Natural killer cell (primary cell): ENCODE measurements around the gene L3MBTL4. TPM values are rescaled to one million over a fixed set of nuclear protein-coding genes. Genes with fewer than 3 reads are reported as not detected.

ENCODE experiments used
- ATAC-seq, 3 donors: fragments of 150-1000 bp in 2 of 3; fragments of 200-7000 bp in 1 of 3; cut with Tn5 transposase; 1 replicate in 1 of 3; 2 replicates in 2 of 3; pipeline ENCODE4 v1.10.0; 2021; ENCODE audit warnings: mild to moderate bottlenecking in 2 of 3, moderate library complexity in 2 of 3
- DNase-seq, 2 donors: peaks; one replicate each; pipeline versions ENCODE4 v3.0.0 to v3.0.0-alpha.2; 2013 to 2021; ENCODE audit warnings: mixed read lengths in 1 of 2
- H3K27ac ChIP-seq: one replicate; pipeline ENCODE4 v1.5.1; 2013; ENCODE audit warnings: mild to moderate bottlenecking, low read length
- H3K27me3 ChIP-seq: one replicate; pipeline ENCODE4 v1.6.1; 2013; ENCODE audit warnings: low read length; ENCODE audit not compliant: control insufficient read depth, insufficient read depth
- H3K36me3 ChIP-seq: one replicate; pipeline ENCODE4 v1.6.1; 2013; ENCODE audit warnings: low read length; ENCODE audit not compliant: control insufficient read depth, insufficient read depth
- H3K4me1 ChIP-seq: one replicate; pipeline ENCODE4 v1.6.1; 2013; ENCODE audit warnings: low read length; ENCODE audit not compliant: control insufficient read depth, insufficient read depth
- H3K4me3 ChIP-seq: one replicate; pipeline ENCODE4 v1.5.1; 2013; ENCODE audit warnings: low read length
- H3K9me3 ChIP-seq: one replicate; pipeline ENCODE4 v1.6.1; 2013; ENCODE audit warnings: low read length; ENCODE audit not compliant: control insufficient read depth, insufficient read depth
- H3K27ac Mint-ChIP-seq, 2 donors: one replicate each; pipeline ENCODE4 v1.8.0; 2022; ENCODE audit warnings: mild to moderate bottlenecking in 2 of 2, mixed read lengths in 2 of 2, moderate library complexity in 1 of 2
- H3K27me3 Mint-ChIP-seq, 2 donors: one replicate each; pipeline ENCODE4 v1.8.0; 2022; ENCODE audit warnings: low read depth in 2 of 2, mixed read lengths in 2 of 2
- H3K36me3 Mint-ChIP-seq: one replicate; pipeline ENCODE4 v1.8.0; 2022; ENCODE audit warnings: mixed read lengths
- H3K4me1 Mint-ChIP-seq, 2 donors: one replicate each; pipeline ENCODE4 v1.8.0; 2022; ENCODE audit warnings: mixed read lengths in 2 of 2
- H3K4me3 Mint-ChIP-seq: one replicate; pipeline ENCODE4 v1.8.0; 2022; ENCODE audit warnings: mild to moderate bottlenecking, moderate library complexity, mixed read lengths
- H3K9me3 Mint-ChIP-seq, 2 donors: one replicate each; pipeline ENCODE4 v1.8.0; 2022; ENCODE audit warnings: mixed read lengths in 2 of 2
- WGBS: methylation state at CpG from one replicate; pipeline ENCODE4 v1.1.7; 2013; ENCODE audit warnings: missing lambda C conversion rate; ENCODE audit not compliant: insufficient coverage; 5-methylcytosine and 5-hydroxymethylcytosine counted together
- intact Hi-C: fragments of 100-400 bp; cut with micrococcal nuclease; formaldehyde crosslinking; loops from one replicate; pipeline ENCODE4 v1.14.2; 2022
- total RNA-seq, 4 donors: library from RNA; stranded (reverse); fragments of 120-200 nt in 1 of 4; gene quantifications; one replicate each; pipeline versions ENCODE4 v1.2.3 to v1.2.4, GENCODE V29; 2013 to 2022
- TF ChIP-seq, protein P1 (sequence below): fragments of 200-600 bp; IDR thresholded peaks from one replicate; pipeline ENCODE4 v1.8.0; 2022; ENCODE audit warnings: antibody characterized with exemption

Gene L3MBTL4
- total RNA-seq, 3 donors from 2014 or later (not counting 1 experiment from before 2014, with no cell fraction given): 27.9 to 34.2 (median 30.0) TPM

DNA sequence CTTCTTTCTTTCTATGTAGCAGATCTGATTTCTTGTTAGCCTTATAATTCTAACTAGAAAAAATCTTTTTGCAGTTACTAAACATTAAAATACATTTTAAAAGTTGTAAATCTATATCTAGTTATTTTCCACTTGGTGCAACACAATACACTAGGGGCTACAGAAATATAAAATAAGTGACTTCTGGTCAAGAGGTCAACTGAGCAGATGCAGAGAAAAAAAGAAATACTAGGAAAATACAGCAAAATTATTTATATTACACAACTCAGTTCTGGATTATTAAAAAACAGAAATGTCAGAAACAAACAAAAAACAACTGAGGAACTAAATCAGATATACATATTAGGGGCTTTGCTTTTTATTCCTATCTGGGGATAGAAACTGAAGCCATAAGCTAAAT is 83.9 kb downstream of the L3MBTL4 start:
- DNase-seq (no peak), ATAC-seq (no peak)
- H3K27ac Mint-ChIP-seq: no peak overlapping the region
- TF ChIP-seq, protein P1, sequence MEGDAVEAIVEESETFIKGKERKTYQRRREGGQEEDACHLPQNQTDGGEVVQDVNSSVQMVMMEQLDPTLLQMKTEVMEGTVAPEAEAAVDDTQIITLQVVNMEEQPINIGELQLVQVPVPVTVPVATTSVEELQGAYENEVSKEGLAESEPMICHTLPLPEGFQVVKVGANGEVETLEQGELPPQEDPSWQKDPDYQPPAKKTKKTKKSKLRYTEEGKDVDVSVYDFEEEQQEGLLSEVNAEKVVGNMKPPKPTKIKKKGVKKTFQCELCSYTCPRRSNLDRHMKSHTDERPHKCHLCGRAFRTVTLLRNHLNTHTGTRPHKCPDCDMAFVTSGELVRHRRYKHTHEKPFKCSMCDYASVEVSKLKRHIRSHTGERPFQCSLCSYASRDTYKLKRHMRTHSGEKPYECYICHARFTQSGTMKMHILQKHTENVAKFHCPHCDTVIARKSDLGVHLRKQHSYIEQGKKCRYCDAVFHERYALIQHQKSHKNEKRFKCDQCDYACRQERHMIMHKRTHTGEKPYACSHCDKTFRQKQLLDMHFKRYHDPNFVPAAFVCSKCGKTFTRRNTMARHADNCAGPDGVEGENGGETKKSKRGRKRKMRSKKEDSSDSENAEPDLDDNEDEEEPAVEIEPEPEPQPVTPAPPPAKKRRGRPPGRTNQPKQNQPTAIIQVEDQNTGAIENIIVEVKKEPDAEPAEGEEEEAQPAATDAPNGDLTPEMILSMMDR: no peak
- H3K36me3 Mint-ChIP-seq: peaks cover 2% of the 10 kb centered on the region
- peaks cover 23 to 24% of the 10 kb centered on the region in 2 donors for H3K4me1 Mint-ChIP-seq
- H3K4me3 Mint-ChIP-seq: no peak overlapping the region
- H3K9me3 Mint-ChIP-seq: no peaks in the 10 kb centered on the region
- intact Hi-C loops: no loop called here
- no peaks in the 10 kb centered on the region for H3K27me3 Mint-ChIP-seq
- Histone ChIP-seq H3K9me3 (no peaks in the 10 kb centered on the region), H3K27me3 (no peaks in the 10 kb centered on the region), H3K36me3 (no peaks in the 10 kb centered on the region), H3K27ac (no peak overlapping the region), H3K4me3 (no peak overlapping the region), H3K4me1 (no peaks in the 10 kb centered on the region)

DNA sequence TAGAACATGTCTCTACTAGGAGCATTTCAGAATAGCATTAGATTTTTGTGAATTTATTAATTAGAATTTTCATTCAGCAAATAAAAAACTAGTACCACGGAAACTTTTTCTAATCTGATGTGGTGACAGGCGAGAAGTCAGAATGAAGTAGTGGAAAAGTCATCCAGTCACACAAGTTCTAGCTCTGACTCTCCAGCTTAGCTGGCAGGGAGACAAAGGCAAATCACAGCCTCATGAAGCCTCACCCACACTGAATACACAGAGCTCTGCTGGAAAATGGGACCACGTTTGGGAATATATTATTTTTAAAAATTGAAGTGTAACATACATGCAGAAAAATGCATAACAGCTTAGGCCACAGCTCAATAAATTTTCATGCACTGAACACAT is 86.1 kb downstream of the L3MBTL4 start:
- Mint-ChIP-seq H3K4me3 (no peak overlapping the region), H3K27me3 (no peaks in the 10 kb centered on the region), H3K9me3 (peaks cover 0 to under 1% of the 10 kb centered on the region in 2 donors), H3K4me1 (peaks cover 19 to 20% of the 10 kb centered on the region in 2 donors), H3K36me3 (peaks cover under 1% of the 10 kb centered on the region), H3K27ac (peak overlapping the region in 1 of 2 donors; percentile 45)
- ATAC-seq (no peak), DNase-seq (no peak)
- Histone ChIP-seq H3K27ac (no peak overlapping the region), H3K9me3 (peaks cover 9% of the 10 kb centered on the region), H3K36me3 (no peaks in the 10 kb centered on the region), H3K4me3 (no peak overlapping the region), H3K27me3 (no peaks in the 10 kb centered on the region), H3K4me1 (no peaks in the 10 kb centered on the region)
- TF ChIP-seq, protein P1: no peak
- intact Hi-C loops: no loop called here
- WGBS: 67% methylated on average over 1 of the region's 3 CpGs

DNA sequence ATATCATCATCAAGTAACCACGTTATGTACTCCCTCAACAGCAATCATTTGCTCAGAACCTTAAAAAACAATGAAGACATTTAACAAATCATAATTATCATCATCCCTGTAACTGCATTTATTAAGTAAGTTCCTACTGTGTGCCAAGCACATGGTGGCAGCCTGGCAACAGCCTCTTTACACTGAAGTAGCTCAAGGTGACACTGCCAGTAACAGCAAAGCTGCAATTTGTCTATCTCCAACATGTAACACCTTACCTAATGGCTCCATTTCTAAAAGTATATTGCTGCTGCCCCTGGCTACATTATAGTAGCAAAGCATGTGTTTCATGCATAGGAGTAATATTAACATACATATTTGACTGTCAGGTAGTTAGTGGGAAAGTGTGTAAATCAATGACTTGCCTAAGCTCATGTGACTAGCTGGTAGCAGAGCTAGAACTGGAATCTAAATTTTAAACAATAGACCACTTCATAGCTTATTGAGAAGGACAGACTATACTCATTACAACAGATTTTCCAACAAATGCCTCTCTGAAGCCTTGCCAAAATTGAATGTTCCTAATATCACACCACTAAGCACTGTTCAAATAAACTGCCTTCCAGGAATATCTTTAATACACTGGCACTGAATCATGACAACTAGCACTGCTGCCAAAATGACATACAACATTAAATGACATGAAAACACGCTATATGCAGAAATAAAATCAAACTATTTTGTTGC is 86.7 kb downstream of the L3MBTL4 start:
- Histone ChIP-seq H3K9me3 (peaks cover 15% of the 10 kb centered on the region), H3K4me3 (no peak overlapping the region), H3K36me3 (no peaks in the 10 kb centered on the region), H3K27ac (no peak overlapping the region), H3K4me1 (no peaks in the 10 kb centered on the region), H3K27me3 (no peaks in the 10 kb centered on the region)
- peaks cover 19 to 20% of the 10 kb centered on the region in 2 donors for H3K4me1 Mint-ChIP-seq
- intact Hi-C loops: no loop called here
- DNase-seq (no peak), ATAC-seq (no peak)
- H3K36me3 Mint-ChIP-seq: peaks cover 6% of the 10 kb centered on the region
- peak overlapping the region in 1 of 2 donors; percentile 45 for H3K27ac Mint-ChIP-seq
- WGBS: 73% methylated on average over 1 of the region's 2 CpGs
- no peaks in the 10 kb centered on the region for H3K27me3 Mint-ChIP-seq
- no peak overlapping the region for H3K4me3 Mint-ChIP-seq
- peaks cover 2 to 6% of the 10 kb centered on the region in 2 donors for H3K9me3 Mint-ChIP-seq
- TF ChIP-seq, protein P1: no peak

DNA sequence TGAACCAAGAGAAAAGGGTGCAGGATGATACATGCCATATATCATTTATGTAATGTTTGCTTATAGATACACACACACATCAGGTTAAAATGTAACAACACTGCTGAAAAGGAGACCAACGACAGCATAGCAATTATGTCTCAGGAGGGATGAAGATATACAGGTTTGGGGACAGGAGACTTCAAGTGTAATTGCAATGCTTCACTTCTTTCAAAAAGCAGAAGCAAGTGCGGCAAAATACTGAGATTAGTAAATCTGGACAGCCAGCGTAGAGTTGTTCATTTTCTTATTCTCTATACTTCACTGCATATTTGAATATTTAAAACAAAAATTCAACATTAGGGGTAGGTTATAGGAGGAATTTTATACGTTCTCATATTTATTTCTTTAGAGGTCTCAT is 87.2 kb downstream of the L3MBTL4 start:
- H3K36me3 Mint-ChIP-seq: peaks cover 9% of the 10 kb centered on the region
- H3K27ac Mint-ChIP-seq: no peak overlapping the region
- Histone ChIP-seq H3K27me3 (no peaks in the 10 kb centered on the region), H3K4me3 (no peak overlapping the region), H3K4me1 (no peaks in the 10 kb centered on the region), H3K36me3 (no peaks in the 10 kb centered on the region), H3K9me3 (peaks cover 19% of the 10 kb centered on the region), H3K27ac (no peak overlapping the region)
- no peak overlapping the region for H3K4me3 Mint-ChIP-seq
- intact Hi-C loops: no loop called here
- 83% methylated on average over 1 of the region's 4 CpGs for WGBS
- ATAC-seq: no peak
- no peaks in the 10 kb centered on the region for H3K27me3 Mint-ChIP-seq
- DNase-seq: no peak
- peaks cover 5 to 9% of the 10 kb centered on the region in 2 donors for H3K9me3 Mint-ChIP-seq
- TF ChIP-seq, protein P1: no peak
- peaks cover 18 to 19% of the 10 kb centered on the region in 2 donors for H3K4me1 Mint-ChIP-seq
